NCI-H748 (cell line): ENCODE measurements around the gene MAP3K19.

Source experiments
- DNase-seq: peaks from one replicate; lab custom pipeline; 2025; ENCODE audit not compliant: unreplicated experiment; lab: John Stamatoyannopoulos, UW

MAP3K19 gene

GRCh38 chr2:134934641-134935040 lies 112.6 kb downstream of the MAP3K19 start:
- no peak for DNase-seq

- no peak for DNase-seq
Measured at GRCh38 chr2:134934150-134934549, 113.1 kb downstream of the MAP3K19 start.

GRCh38 chr2:134933732-134934131 lies 113.5 kb downstream of the MAP3K19 start:
- no peak for DNase-seq

GRCh38 chr2:134932864-134933526 lies 114.3 kb downstream of the MAP3K19 start:
- DNase-seq: no peak

GRCh38 chr2:134927195-134927594 lies 120.1 kb downstream of the MAP3K19 start:
- DNase-seq: no peak

GRCh38 chr2:134926231-134926931 lies 120.9 kb downstream of the MAP3K19 start:
- DNase-seq: no peak

- no peak for DNase-seq
Measured at GRCh38 chr2:134924912-134925311, 122.3 kb downstream of the MAP3K19 start.

GRCh38 chr2:134919341-134920210 lies 127.7 kb downstream of the MAP3K19 start:
- DNase-seq: peak; percentile 50

- DNase-seq: peak; percentile 98
Measured at GRCh38 chr2:134918526-134919340, 128.5 kb downstream of the MAP3K19 start, which contains the start of gene CCNT2. TSS of gene CCNT2 (plus strand) at chr2:134918822. CDS start at chr2:134918855, 33 bp downstream.

GRCh38 chr2:134917888-134918525 lies 129.2 kb downstream of the MAP3K19 start:
- DNase-seq: peak; percentile 97

- peak; percentile 19 for DNase-seq
Measured at GRCh38 chr2:134917360-134917865, 129.8 kb downstream of the MAP3K19 start.
